IPS-15b (cell line): Measurements from ENCODE around the gene PLXNB1.

Experiments
- H3K27me3 ChIP-seq: one replicate; pipeline ENCODE4 v1.6.1; 2013; ENCODE audit warnings: low read length; ENCODE audit not compliant: control insufficient read depth, insufficient read depth
- H3K36me3 ChIP-seq: one replicate; pipeline ENCODE4 v1.6.1; 2013; ENCODE audit warnings: low read length; ENCODE audit not compliant: control insufficient read depth, insufficient read depth
- H3K4me1 ChIP-seq: one replicate; pipeline ENCODE4 v1.6.1; 2013; ENCODE audit warnings: mild to moderate bottlenecking, low read length; ENCODE audit not compliant: control insufficient read depth, insufficient read depth
- H3K4me3 ChIP-seq: one replicate; pipeline ENCODE4 v1.5.1; 2013; ENCODE audit warnings: low read depth, low read length
- H3K9ac ChIP-seq: one replicate; pipeline ENCODE4 v1.6.1; 2013; ENCODE audit warnings: low read depth, mild to moderate bottlenecking, low read length
- H3K9me3 ChIP-seq: one replicate; pipeline ENCODE4 v1.6.1; 2013; ENCODE audit warnings: mild to moderate bottlenecking, low read length; ENCODE audit not compliant: control insufficient read depth, insufficient read depth

PLXNB1 gene

GRCh38 chr3:48428572-48429316 is 1.1 kb downstream of the PLXNB1 start:
- H3K9ac ChIP-seq, result peak overlapping the region; percentile 70
- peak overlapping the region; percentile 78 for H3K4me3 ChIP-seq
- H3K9me3 ChIP-seq, result no peaks in the 10 kb centered on the region
- peaks cover 29% of the 10 kb centered on the region for H3K36me3 ChIP-seq
- no peaks in the 10 kb centered on the region for H3K27me3 ChIP-seq
- H3K4me1 ChIP-seq, result peaks cover 19% of the 10 kb centered on the region

GRCh38 chr3:48428088-48428571 is 1.8 kb downstream of the PLXNB1 start:
- Histone ChIP-seq H3K27me3 (no peaks in the 10 kb centered on the region), H3K9me3 (no peaks in the 10 kb centered on the region), H3K4me1 (peaks cover 18% of the 10 kb centered on the region), H3K4me3 (peak overlapping the region; percentile 78), H3K36me3 (peaks cover 31% of the 10 kb centered on the region), H3K9ac (peak overlapping the region; percentile 47)

- peaks cover 15% of the 10 kb centered on the region for H3K4me1 ChIP-seq
- H3K4me3 ChIP-seq, result no peak overlapping the region
- no peaks in the 10 kb centered on the region for H3K27me3 ChIP-seq
- peaks cover 26% of the 10 kb centered on the region for H3K36me3 ChIP-seq
- peak overlapping the region; percentile 42 for H3K9ac ChIP-seq
- H3K9me3 ChIP-seq, result no peaks in the 10 kb centered on the region
These were observed 2.3 kb downstream of the PLXNB1 start for GRCh38 chr3:48427630-48427962.

GRCh38 chr3:48426944-48427629 is 2.8 kb downstream of the PLXNB1 start:
- Histone ChIP-seq H3K4me3 (no peak overlapping the region), H3K27me3 (no peaks in the 10 kb centered on the region), H3K4me1 (peaks cover 15% of the 10 kb centered on the region), H3K9me3 (no peaks in the 10 kb centered on the region), H3K9ac (peak overlapping the region; percentile 42), H3K36me3 (peaks cover 20% of the 10 kb centered on the region)

GRCh38 chr3:48426401-48426909 is 3.4 kb downstream of the PLXNB1 start:
- Histone ChIP-seq H3K9ac (no peak overlapping the region), H3K36me3 (peaks cover 21% of the 10 kb centered on the region), H3K9me3 (no peaks in the 10 kb centered on the region), H3K4me1 (peaks cover 15% of the 10 kb centered on the region), H3K4me3 (no peak overlapping the region), H3K27me3 (no peaks in the 10 kb centered on the region)

GRCh38 chr3:48425281-48425812 is 4.5 kb downstream of the PLXNB1 start:
- no peaks in the 10 kb centered on the region for H3K9me3 ChIP-seq
- H3K9ac ChIP-seq, result no peak overlapping the region
- no peaks in the 10 kb centered on the region for H3K27me3 ChIP-seq
- H3K36me3 ChIP-seq, result peaks cover 22% of the 10 kb centered on the region
- no peak overlapping the region for H3K4me3 ChIP-seq
- peaks cover 8% of the 10 kb centered on the region for H3K4me1 ChIP-seq

DNA sequence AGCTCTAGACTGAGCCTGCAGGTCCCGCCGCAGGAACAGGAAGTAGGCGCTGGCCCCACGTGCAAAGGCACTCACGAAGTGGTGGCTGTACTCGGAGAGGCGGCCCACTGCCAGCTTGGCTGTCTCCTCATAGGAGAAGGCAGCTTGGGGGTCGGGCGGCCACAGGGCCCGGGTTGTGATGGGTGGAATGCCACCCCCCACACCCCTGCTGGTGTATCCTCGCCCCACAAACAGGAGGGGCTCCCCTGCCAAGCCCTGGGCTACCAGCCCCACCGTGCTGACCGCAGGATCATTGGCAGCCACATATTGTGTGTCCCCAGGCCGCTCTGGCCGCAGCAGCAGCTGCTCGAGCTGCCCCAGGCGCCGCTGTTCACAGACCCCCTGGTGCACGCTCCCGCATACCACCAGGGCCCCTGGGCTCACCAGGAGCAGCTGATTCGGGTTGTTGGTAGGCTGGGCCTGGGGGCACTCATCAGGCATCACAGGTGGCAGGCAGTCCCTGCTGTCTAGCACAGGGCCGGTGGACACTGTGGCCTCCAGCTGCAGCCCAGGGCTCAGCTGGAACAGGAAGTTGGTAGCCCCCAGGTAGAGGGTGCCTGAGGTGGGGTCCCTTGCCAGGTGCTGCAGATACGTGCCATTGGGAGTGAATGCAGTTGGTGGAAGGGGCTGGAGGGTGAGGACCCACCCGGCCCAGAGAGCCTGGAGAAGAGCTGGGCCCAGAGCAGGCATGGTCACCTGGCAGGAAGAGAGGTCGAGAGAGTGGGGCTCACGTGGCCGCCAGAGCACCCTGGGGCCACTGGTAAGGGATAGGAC is 5.8 kb downstream of the PLXNB1 start:
- no peak overlapping the region for H3K4me3 ChIP-seq

GRCh38 chr3:48423241-48423882 is 6.5 kb downstream of the PLXNB1 start:
- H3K9me3 ChIP-seq, result no peaks in the 10 kb centered on the region
- no peaks in the 10 kb centered on the region for H3K27me3 ChIP-seq
- H3K4me1 ChIP-seq, result peaks cover 5% of the 10 kb centered on the region

More for the DNA sequence above, 5.8 kb downstream of the PLXNB1 start:
- H3K27me3 ChIP-seq, result no peaks in the 10 kb centered on the region
- H3K9me3 ChIP-seq, result no peaks in the 10 kb centered on the region
- H3K4me1 ChIP-seq, result peaks cover 5% of the 10 kb centered on the region
- no peak overlapping the region for H3K9ac ChIP-seq
- H3K36me3 ChIP-seq, result peaks cover 29% of the 10 kb centered on the region

DNA sequence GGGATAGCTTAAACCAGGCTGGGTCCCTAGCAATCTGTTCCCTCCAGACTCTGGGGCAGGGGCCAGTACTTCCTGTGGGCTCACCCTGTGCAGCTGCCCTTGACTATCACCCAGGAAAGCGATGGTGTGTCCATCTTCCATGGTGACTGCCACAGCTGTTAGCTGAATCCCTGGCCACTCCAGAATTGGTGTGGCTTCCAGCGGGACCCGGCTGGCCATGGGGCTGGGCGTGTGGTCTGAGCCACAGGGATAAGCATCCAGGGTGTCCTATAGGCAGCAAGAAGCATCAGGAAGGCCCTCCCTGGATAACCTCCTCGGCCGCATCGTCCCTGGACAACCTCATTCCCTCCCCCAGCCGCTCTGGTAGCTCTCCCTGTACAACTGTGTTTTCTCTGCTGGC is 7.2 kb downstream of the PLXNB1 start:
- no peak overlapping the region for H3K4me3 ChIP-seq
- H3K36me3 ChIP-seq, result peaks cover 43% of the 10 kb centered on the region
- peaks cover 2% of the 10 kb centered on the region for H3K4me1 ChIP-seq
- H3K9me3 ChIP-seq, result no peaks in the 10 kb centered on the region
- no peaks in the 10 kb centered on the region for H3K27me3 ChIP-seq
- no peak overlapping the region for H3K9ac ChIP-seq

More at GRCh38 chr3:48423241-48423882, 6.5 kb downstream of the PLXNB1 start:
- Histone ChIP-seq H3K9ac (no peak overlapping the region), H3K36me3 (peaks cover 36% of the 10 kb centered on the region), H3K4me3 (no peak overlapping the region)

- Histone ChIP-seq H3K27me3 (no peaks in the 10 kb centered on the region), H3K9ac (no peak overlapping the region), H3K9me3 (no peaks in the 10 kb centered on the region), H3K4me1 (no peaks in the 10 kb centered on the region), H3K36me3 (peaks cover 47% of the 10 kb centered on the region), H3K4me3 (no peak overlapping the region)
These were observed 7.6 kb downstream of the PLXNB1 start for GRCh38 chr3:48422272-48422671.

- Histone ChIP-seq H3K9ac (no peak overlapping the region), H3K27me3 (no peaks in the 10 kb centered on the region), H3K36me3 (peaks cover 62% of the 10 kb centered on the region), H3K9me3 (no peaks in the 10 kb centered on the region), H3K4me1 (no peaks in the 10 kb centered on the region), H3K4me3 (no peak overlapping the region)
These were observed 9.3 kb downstream of the PLXNB1 start for GRCh38 chr3:48420561-48420960.
